GM12872 (cell line): ENCODE data around the gene CATSPER4.

Experiments
- CTCF ChIP-seq: IDR thresholded peaks from 3 replicates; pipeline ENCODE4 v1.5.1; 2011; ENCODE audit warnings: low read depth, mild to moderate bottlenecking, low read length, moderate library complexity; ENCODE audit not compliant: insufficient read depth

The CATSPER4 gene

GRCh38 chr1:26189331-26189730, 1.1 kb upstream of the CATSPER4 start:
- TF ChIP-seq CTCF = no peak

GRCh38 chr1:26189751-26190275, 589 bp upstream of the CATSPER4 start:
- no peak for TF ChIP-seq CTCF

- TF ChIP-seq CTCF = no peak
Measured at GRCh38 chr1:26191739-26192138, 1.3 kb downstream of the CATSPER4 start.

GRCh38 chr1:26195805-26196204, 5.4 kb downstream of the CATSPER4 start:
- TF ChIP-seq CTCF = no peak

GRCh38 chr1:26197301-26197700, 6.9 kb downstream of the CATSPER4 start:
- no peak for TF ChIP-seq CTCF

GRCh38 chr1:26197813-26198212, 7.4 kb downstream of the CATSPER4 start:
- no peak for TF ChIP-seq CTCF

- TF ChIP-seq CTCF = no peak
Measured at GRCh38 chr1:26200413-26200812, 10.0 kb downstream of the CATSPER4 start.
